ENCODE measurements around the gene PCMT1.

PCMT1 gene

DNA sequence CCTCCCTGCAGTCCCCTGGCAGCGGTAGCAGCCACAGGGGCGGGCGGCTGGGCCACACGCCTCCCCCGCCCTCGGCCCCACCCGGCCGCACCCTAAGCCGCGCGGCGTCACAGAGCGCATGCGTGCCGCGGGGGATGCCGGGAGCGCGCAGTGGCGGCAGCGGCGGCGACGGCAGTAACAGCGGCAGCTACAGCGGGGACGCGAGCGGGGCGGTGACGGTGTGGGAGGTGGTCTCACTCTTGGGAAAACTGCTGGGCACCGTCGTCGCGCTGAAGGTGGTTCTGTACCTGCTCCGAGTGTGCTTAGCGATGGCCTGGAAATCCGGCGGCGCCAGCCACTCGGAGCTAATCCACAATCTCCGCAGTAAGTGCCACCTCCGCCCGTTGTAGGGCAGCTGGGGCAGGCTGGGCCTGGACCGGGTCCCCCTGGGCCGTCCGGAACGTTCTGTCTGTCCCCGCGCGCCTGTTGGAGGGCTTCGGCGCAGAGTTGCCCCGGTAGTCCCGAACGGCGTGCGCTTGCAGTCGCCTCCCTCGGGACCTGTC is at the start of gene PCMT1:
Gene PCMT1, plus strand, starts transcription at position 148 of the 542 bp plus-strand sequence. Its CDS starts 161 bp downstream, at position 309.
- H3K4me3 ChIP-seq (replicated peaks; ENCODE audit: low read depth, low read length): peak within 1 kb of the TSS; percentile 97
- TF ChIP-seq, protein P1, sequence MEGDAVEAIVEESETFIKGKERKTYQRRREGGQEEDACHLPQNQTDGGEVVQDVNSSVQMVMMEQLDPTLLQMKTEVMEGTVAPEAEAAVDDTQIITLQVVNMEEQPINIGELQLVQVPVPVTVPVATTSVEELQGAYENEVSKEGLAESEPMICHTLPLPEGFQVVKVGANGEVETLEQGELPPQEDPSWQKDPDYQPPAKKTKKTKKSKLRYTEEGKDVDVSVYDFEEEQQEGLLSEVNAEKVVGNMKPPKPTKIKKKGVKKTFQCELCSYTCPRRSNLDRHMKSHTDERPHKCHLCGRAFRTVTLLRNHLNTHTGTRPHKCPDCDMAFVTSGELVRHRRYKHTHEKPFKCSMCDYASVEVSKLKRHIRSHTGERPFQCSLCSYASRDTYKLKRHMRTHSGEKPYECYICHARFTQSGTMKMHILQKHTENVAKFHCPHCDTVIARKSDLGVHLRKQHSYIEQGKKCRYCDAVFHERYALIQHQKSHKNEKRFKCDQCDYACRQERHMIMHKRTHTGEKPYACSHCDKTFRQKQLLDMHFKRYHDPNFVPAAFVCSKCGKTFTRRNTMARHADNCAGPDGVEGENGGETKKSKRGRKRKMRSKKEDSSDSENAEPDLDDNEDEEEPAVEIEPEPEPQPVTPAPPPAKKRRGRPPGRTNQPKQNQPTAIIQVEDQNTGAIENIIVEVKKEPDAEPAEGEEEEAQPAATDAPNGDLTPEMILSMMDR (IDR thresholded peaks at IDR 0.05; ENCODE audit: low read length, missing control alignments): no peak
- DNase-seq (ENCODE audit: low read depth): peak; percentile 88

DNA sequence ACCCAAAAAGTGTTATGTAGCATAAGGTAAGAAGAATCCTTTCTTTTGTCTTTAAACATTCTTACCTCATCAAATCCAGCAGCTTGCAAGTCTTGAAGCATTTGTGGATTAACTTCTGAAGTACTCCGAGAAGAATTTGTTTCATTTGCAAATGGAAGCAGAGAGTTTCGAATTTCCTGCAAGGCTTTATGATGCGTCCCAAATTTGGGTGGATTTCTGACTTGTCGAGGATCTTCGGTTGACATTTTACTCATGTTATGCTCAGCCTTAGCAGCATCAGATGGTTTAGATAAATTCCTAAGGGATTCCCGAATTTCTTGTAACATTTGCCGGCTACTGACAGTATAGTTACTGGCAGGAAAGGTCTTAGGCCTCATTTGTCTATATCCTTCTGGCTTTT is 47.8 kb upstream of the PCMT1 start:
- H3K4me3 ChIP-seq (replicated peaks; ENCODE audit: low read depth, low read length): no peak overlapping the region
- DNase-seq (ENCODE audit: low read depth): no peak
- TF ChIP-seq, protein P1 (IDR thresholded peaks at IDR 0.05; ENCODE audit: low read length, missing control alignments): no peak

DNA sequence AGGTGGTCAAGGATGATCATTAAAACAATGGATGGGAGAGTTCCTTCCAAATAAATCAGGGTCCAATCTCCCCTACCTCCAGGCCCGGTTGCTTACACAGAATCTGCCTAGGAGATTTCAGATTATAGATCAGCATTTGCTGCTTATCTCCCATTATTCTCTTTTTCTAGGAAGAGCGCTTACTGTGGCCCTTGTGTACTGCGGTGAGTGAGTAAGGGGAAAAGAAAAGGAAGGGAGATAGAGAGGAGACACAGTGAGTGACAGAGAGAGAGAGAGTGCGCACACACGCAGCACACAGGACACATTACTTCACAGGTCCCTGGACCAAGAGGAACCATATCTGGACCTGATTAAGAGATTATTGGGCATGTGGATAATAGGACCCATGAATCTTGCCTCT is 37.8 kb upstream of the PCMT1 start:
- no peak for DNase-seq (ENCODE audit: low read depth)
- TF ChIP-seq, protein P1 (IDR thresholded peaks at IDR 0.05; ENCODE audit: low read length, missing control alignments): no peak
- H3K4me3 ChIP-seq (replicated peaks; ENCODE audit: low read depth, low read length): no peak overlapping the region

DNA sequence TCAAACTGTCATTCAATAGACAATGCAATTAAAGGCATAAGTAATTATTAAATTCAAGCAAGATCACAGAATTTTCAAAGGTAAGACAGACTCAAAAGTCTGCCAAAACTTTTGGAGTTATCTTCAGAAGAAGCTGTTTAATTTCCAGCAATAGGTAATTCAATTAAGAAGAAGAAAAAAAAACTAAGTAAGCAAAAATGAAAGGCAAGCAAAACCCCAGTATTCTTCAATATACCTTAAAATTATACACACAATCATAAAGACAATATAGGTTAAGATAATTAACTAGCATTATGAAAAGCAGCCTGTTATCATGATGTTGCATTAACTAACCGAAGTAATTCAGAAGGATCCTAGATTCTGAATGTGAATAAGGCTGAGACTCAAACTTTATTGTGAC is 35.1 kb upstream of the PCMT1 start:
- no peak for DNase-seq (ENCODE audit: low read depth)
- TF ChIP-seq, protein P1 (IDR thresholded peaks at IDR 0.05; ENCODE audit: low read length, missing control alignments): no peak

DNA sequence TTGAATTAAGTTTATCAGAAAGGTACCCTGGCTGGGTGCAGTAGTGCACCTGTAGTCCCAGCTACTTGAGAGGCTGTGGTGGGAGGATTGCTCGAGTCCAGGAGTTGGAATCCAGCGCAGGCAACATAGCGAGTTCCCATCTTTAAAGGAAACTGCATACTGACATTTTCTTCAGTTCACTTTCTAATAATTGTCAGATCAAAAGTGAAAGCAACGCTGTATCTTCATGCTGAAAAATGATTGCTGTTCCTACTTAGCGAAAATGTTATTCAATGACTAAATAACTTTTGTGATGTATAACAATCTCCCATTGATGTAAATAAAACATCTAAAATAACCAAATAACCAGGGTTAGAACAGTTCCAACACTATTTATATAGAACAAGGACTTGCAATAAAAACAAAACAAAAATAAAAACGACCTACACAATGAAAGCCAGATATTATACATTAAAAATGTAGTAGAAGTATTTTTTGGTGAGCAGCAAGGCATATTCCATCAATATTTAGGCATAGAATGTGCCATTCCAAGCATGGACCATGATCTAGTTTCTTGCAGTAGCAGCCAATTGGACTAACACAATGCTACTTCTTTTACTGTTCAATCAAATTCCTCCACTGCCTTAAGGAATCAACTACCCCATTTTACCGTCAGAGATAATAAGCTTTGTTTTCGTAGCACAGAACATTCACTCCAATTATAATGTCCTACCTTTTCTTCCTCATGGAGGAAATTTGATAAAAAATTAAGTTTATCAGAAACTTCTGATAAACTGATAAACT is 33.2 kb upstream of the PCMT1 start:
- peak; percentile 28 for DNase-seq (ENCODE audit: low read depth)
- peak overlapping the region; percentile 75 for H3K4me3 ChIP-seq (replicated peaks; ENCODE audit: low read depth, low read length)
- TF ChIP-seq, protein P1 (IDR thresholded peaks at IDR 0.05; ENCODE audit: low read length, missing control alignments): no peak

More for the DNA sequence above, 35.1 kb upstream of the PCMT1 start:
- H3K4me3 ChIP-seq (replicated peaks; ENCODE audit: low read depth, low read length): no peak overlapping the region

DNA sequence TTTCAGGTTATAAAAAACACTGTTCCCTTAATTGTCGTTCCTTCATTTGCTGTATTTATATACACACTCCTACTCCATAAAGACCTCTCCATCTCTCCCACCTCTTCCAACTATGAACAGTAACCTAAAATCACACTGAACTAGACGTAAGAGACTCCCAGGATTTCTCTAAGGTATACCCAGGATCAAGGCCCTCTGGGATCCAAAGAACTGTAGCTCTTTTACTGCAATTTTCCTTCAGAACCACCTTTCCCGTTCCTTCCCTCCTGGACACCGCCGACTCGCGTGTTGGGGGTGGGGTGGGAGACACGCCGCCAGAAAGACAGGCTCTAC is 32.3 kb upstream of the PCMT1 start:
- peak overlapping the region; percentile 75 for H3K4me3 ChIP-seq (replicated peaks; ENCODE audit: low read depth, low read length)
- TF ChIP-seq, protein P1 (IDR thresholded peaks at IDR 0.05; ENCODE audit: low read length, missing control alignments): no peak
- DNase-seq (ENCODE audit: low read depth): no peak
